ENCODE data around the gene KCTD16.

DNA sequence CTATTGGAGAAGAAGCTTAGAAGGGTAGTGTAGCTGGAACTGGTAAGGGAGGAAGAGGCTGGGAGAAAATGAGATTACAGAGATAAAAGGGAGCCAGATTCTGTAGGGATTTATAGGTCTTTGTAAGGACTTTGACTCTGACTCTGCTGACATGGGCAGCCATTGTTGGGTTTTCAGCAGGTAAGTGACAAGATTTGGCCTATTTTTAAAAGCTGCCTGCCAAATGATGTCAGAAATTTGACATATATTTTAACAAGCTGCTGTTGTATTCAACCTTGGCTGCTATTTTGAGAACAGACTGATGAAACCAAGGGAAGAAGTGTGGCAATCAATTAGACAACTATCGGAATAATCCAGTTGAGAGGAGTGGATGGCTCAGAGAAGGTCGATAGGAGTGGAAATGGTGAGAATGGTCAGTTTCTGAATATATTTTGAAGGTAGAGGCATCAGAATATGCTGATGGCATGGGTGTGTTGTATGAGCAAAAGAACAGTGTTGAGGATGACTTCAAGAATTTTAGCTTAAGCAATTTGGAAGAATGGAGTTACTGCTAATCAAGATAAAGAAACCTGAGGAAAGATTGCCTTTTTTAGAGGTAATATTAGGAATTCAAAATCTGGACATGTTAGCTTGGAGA, 56.8 kb downstream of the KCTD16 start:
- TF ChIP-seq, protein P1, sequence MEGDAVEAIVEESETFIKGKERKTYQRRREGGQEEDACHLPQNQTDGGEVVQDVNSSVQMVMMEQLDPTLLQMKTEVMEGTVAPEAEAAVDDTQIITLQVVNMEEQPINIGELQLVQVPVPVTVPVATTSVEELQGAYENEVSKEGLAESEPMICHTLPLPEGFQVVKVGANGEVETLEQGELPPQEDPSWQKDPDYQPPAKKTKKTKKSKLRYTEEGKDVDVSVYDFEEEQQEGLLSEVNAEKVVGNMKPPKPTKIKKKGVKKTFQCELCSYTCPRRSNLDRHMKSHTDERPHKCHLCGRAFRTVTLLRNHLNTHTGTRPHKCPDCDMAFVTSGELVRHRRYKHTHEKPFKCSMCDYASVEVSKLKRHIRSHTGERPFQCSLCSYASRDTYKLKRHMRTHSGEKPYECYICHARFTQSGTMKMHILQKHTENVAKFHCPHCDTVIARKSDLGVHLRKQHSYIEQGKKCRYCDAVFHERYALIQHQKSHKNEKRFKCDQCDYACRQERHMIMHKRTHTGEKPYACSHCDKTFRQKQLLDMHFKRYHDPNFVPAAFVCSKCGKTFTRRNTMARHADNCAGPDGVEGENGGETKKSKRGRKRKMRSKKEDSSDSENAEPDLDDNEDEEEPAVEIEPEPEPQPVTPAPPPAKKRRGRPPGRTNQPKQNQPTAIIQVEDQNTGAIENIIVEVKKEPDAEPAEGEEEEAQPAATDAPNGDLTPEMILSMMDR (IDR thresholded peaks at IDR 0.05): no peak
- TF ChIP-seq POLR2A (IDR thresholded peaks at IDR 0.05): no peak

All from uterus (tissue), 2 donors.